ENCODE data around the gene UBE2Q1.

Gene UBE2Q1

GRCh38 chr1:154577346-154578057 lies 19.0 kb upstream of the UBE2Q1 start:
- DNase-seq (ENCODE audit: low read depth in 2 of 2): no peak

- DNase-seq (ENCODE audit: low read depth in 2 of 2): no peak
Measured at GRCh38 chr1:154575951-154576566, 17.6 kb upstream of the UBE2Q1 start.

- no peak for DNase-seq (ENCODE audit: low read depth in 2 of 2)
Measured at GRCh38 chr1:154575147-154575927, 16.9 kb upstream of the UBE2Q1 start.

- no peak for DNase-seq (ENCODE audit: low read depth in 2 of 2)
Measured at GRCh38 chr1:154574716-154575115, 16.3 kb upstream of the UBE2Q1 start.

GRCh38 chr1:154573168-154573510 lies 14.7 kb upstream of the UBE2Q1 start:
- DNase-seq (ENCODE audit: low read depth in 2 of 2): no peak

GRCh38 chr1:154572468-154573167 lies 14.2 kb upstream of the UBE2Q1 start:
- DNase-seq (ENCODE audit: low read depth in 2 of 2): no peak

GRCh38 chr1:154571964-154572288 lies 13.5 kb upstream of the UBE2Q1 start:
- no peak for DNase-seq (ENCODE audit: low read depth in 2 of 2)

GRCh38 chr1:154571244-154571963 lies 12.9 kb upstream of the UBE2Q1 start:
- DNase-seq (ENCODE audit: low read depth in 2 of 2): no peak

GRCh38 chr1:154568157-154568815 lies 9.8 kb upstream of the UBE2Q1 start:
- DNase-seq (ENCODE audit: low read depth in 2 of 2): no peak

- DNase-seq (ENCODE audit: low read depth in 2 of 2): peak; percentile 54 to 59
Measured at GRCh38 chr1:154567386-154568156, 9.1 kb upstream of the UBE2Q1 start, which contains the start of gene CHRNB2. Gene CHRNB2, plus strand, starts transcription at chr1:154567778. Its CDS starts 267 bp downstream, at chr1:154568045.

- DNase-seq (ENCODE audit: low read depth in 2 of 2): no peak
Measured at GRCh38 chr1:154565876-154566275, 7.4 kb upstream of the UBE2Q1 start.

GRCh38 chr1:154559466-154560044 lies 1.1 kb upstream of the UBE2Q1 start:
- DNase-seq (ENCODE audit: low read depth in 2 of 2): peak; percentile 60 to 62

GRCh38 chr1:154558720-154559465 lies 431 bp upstream of the UBE2Q1 start:
- DNase-seq (ENCODE audit: low read depth in 2 of 2): peak; percentile 99

GRCh38 chr1:154557248-154557938 lies 1.1 kb downstream of the UBE2Q1 start:
- no peak for DNase-seq (ENCODE audit: low read depth in 2 of 2)

GRCh38 chr1:154556422-154556821 lies 2.0 kb downstream of the UBE2Q1 start:
- DNase-seq (ENCODE audit: low read depth in 2 of 2): no peak

GRCh38 chr1:154553056-154554030 lies 5.1 kb downstream of the UBE2Q1 start:
- DNase-seq (ENCODE audit: low read depth in 2 of 2): no peak

- DNase-seq (ENCODE audit: low read depth in 2 of 2): no peak
Measured at GRCh38 chr1:154552036-154552435, 6.4 kb downstream of the UBE2Q1 start.

Data from stimulated activated CD8-positive, alpha-beta memory T cell treated with anti-CD3 and anti-CD28 coated beads, Interleukin-2, amount 100 ng/mL, for 48 hours (primary cell).